GM18858 (cell line): ENCODE data around the gene SEMA3B.

Experiments
- ATAC-seq: cut with Tn5 transposase; IDR thresholded peaks from one replicate; pipeline ENCODE4 v1.9.1; 2021; ENCODE audit not compliant: unreplicated experiment

Gene SEMA3B

DNA sequence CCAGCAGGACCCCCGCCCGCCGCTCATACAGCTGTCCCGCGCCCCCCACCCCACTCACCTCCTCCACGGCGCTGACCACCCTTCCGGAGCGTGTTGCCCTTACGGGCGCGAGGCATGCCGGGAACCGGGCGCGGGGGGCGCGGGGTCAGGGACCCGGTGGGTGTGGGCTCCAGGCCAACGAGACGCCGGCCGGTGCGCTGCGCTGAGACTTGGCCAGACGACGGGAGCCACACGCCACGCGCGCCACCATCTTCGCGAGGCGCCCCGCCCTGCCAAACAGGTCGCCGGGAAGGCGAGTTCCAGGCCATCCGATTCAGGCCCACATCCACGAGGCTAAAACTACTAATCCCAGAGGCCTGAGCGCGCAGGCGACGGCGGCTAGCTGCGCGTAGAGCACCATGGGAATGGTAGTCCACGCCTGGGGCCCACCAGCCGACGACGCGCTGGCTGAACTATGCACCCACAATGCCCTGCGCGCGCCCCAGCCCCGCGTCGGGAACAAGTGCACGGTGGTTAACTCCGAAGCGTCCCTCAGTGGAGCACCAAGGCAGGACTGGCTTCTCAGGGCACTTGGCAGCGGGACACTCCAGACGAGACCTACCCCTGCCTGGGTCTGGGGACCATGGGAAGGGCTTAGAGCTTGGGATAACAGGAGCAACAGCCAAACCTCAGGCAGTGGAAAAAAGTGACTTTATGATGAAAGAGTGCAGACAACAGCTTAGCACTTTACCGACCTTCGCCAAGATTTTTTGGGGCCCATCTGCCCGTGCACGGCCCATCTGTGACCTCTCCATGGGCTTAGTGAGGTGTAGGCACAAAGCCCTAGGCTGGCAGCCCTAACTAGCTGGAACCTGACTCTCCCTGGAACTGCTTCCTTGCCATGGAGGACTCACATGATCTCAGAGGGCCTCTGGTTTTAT lies 23.5 kb downstream of the SEMA3B start, which contains the start of gene IFRD2:
TSS of gene IFRD2 (minus strand) at position 271 of the 920 bp plus-strand sequence. CDS start at position 116, 155 bp downstream.
- ATAC-seq = peak; percentile 87

DNA sequence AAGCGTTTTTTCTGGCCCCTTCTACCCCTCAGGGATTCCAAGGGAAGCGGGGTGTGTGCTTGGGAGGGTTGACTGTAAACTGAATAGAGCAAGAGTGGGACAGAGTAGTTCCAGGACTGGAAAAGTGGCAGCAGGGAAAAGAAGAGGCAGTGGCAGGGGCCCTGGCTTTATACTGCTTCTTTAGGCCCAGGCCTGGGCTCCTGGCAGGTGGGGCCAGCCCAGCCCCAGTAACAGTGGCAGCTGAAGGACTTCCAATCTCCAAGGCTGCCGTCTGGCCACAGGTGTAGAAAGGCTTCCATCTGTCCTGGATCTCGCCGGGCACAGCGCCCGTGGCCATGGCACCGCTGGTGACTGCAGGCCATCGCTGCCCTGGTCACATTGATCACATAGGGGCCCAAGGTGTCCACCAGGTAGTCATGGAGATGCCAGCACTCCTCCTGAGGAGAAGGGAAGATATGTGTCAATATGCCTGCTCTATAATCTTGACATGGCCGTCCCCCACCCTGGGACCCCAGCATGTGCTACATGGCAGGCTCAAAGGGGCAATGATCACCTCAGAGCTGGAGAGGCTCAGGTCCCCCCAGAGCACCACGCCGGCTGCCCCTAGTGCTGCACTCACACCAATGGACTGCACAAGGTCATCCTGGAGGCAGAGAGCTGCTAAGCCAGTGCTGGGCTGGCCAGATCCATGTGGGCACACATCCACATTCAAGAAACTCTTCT lies 24.3 kb downstream of the SEMA3B start:
- no peak for ATAC-seq

DNA sequence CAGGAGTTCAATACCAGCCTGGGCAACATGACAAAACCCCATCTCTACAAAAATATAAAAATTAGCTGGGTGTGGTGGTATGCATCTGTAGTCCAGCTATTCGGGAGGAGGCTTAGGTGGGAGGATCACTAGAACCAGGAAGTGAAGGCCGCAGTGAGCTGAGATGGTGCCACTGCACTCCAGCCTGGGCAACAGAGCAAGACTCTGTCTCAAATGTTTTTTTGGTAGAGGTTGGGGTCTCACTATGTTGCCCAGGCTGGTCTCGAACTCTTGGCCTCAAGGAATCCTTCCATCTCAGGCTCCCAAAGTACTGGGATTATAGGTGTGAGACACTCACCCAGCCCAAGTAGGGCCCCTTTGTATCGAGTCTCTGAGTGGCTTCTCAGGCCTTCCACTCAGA lies 25.1 kb downstream of the SEMA3B start:
- no peak for ATAC-seq

DNA sequence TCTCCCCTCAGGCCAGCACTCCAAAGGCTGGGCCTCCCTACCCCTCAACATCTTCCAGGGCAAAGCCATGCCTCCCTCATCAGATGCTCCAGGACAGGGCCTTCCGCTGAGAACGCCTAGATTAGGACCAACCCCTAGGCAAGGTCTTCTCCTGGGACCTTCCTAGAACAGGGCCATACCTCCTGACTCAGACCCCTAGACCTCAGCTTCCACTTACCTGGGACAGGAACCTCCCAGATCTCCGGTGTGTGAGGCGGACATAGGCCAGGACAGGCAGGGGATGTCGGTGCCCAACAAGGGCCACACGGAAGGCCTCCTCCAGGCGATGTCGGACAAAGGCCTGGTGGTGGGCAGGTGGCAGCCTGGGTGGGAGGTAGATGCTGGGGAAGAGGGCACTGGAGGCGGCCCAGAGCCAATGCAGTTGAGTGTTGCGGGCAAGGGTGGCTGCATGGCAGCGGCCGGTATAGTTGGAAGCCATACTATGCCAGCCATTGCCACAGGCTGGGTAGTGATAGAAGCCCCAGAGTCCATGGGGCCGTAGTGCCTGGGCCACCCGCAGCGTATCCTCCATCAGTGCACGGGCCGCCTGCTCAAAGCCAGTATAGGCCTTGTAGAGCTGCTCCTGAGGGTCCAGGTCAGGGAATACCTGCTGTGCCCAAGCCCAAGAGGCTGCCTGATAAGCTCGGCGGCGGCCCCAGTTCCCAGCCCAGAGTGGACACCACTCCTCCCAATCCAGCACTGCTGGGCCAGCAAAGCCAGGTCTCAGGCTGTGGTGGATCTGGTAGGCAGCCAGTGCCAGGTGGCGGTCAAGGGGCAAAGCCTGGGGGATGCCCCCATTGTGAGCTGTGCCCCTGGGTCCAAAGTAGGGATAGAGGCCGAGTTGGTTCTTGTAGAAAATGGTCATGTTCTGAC lies 25.8 kb downstream of the SEMA3B start:
- no peak for ATAC-seq

DNA sequence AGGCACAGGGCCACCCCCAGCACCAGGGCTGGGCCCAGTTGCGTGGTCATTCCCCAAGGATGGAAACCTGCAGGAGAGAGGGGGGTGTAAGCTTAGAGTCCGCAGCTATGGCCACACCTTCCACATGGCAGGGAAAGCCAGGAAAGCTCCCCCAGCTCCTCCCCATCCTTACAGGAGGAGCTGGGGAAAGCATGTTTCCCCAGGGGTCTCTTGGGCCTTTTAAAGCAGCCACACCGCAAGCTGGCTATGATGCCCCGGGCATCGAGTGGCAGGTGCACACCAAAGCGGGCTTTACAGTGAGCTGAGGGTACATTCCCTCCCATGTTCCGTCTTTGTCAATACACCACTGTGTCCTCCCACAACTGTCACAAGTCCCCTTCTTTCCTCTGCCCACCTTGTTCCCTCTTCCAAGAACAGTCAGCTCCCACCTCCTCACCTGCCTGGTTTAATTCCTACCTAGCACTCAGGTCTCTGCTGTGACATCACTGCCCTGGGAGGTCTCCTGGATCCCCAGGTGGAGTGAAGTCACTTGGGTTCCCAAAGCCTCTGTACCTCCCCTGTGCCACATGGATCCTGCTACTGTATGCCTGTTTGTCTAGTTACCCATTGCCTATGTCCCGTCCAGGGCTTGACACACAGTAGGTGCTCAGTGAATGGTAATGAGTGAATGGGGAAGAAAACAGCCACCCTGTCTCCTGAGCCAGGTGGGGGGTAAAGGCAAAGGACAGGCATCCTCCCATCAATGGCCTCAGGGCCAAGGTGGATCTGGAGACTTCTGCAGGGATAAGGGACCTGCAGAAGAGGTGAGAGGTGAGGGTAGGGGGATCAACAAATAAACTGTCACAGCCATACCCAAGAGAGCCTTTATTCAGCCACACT lies 26.8 kb downstream of the SEMA3B start:
- ATAC-seq = no peak

DNA sequence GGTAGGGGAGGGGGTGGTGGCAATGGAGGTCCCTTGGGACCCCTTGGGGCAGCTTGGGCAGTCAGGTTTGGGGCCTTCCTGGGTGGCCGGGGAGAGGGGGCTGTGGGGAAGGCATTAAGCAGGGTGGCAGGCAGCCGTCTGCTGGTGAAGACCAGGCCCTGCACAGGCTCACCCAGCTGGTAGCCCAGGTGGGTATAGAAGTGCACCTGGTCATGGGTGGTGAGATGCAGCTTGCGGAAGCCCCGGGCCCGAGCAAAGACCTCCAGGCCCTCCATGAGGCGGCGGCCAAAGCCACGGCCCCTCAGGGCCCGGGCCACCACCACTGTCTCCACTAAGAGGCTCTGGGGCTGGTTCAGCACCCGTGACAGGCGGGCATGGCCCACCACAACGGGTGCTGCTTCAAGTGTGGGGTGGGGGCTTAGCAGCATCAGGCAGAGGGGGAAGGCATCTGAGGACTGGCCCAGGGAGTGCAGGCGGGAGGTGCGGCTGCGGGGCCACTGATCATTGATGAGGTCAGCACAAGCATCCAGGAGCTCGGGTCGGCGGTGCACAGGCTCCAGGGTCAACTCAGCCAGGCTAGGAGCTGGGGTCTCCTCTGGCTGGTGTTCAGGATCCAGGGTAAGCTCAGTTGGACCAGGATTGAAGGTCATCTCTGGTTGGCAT lies 27.9 kb downstream of the SEMA3B start:
- ATAC-seq = no peak

DNA sequence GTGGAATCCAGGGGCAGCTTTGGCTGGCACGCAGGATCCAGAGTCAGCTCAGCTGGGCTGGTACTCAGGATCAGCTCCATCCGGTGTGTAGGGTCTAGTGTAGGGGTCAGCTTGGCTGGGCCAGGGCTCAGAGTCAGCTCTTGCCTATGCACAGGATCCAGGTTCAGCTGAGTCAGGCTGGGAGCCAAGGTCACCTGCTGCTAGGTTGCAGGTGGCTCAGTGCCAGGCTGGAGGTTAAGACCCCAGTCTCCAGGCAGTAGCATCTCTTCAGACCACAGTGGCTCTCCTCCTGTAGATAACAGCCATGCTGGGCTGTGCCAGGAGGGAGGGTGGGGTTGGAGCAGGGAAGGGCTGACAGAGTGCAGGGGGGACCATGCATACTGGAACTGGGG lies 28.4 kb downstream of the SEMA3B start:
- no peak for ATAC-seq

DNA sequence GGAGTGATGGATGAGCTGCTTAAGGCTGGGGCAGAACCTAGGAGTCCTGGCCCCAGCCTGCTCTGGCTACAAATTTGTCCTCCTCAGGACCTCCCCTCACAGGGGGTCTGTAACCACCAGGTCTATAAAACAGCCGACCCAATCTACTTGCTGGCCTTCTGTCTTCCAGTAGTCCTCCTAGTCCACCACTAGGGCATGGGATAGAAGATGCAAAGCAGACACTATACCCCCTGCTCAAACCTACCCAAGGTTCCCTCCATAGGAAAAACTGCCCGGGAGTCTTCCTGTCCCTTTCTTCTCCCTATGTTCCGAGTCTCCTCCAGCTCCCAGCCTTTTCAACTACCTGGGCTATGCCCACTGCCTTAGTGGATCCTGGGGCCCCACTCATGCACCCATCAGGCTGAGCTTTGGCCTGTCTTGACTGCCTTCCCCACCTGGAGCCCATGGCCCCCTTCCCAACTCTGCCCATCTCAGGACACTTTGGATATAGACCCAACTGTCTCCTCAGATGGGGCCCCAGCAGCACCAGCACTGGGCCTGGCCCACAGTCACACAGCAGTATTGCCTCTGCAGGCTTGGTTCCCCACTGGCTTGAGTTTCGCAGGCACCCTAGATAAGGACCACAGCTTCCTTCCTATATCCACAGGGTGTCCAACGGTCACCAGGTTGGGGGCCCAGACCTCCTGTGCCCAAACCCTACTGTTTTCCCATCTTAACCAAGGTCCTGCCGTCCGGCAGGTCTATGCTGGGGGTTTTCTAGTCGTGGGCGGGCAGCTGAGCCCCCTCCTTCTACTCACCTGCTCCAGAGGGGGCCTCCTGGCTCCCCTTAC lies 29.2 kb downstream of the SEMA3B start:
- no peak for ATAC-seq

DNA sequence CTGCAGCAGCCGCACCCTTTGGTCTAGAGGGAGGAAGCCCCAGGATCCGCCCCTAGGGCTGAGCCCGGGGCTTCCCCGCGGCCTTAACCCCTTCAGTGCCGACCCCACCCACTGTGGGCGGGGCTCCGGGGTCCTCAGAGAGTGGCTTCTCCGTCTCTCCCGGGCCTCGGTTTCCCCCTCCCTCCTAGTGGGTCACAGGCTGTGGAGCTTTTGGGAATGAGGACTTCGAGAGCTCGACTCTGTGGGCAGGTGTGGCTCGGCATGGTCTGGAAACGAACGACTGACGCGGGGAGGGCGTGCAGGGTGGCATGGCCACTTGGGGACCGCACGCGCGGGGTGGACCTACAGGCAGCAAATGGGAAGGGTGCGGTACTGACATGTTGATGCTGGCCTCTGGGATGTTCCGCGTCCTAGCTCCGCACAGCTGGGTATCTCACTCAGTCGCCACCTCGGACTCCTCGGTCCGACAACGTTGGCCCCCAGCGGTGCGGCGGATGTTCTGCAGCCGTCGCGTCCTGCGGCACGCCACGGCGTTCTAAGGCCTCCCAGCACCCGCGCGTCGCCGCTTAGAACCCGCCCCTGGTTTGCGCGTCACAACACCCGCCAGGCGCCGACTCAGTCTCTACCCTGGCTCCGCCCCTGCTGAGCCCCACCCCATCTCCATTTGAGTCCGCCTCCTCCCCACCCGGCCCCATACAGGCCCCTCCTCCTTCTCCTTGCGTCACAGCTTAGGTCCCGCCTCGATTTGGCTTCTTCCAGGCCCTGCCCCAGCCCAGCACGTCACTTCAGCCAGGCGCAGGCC lies 30.1 kb downstream of the SEMA3B start, which contains the start of the genes HYAL3 and NAA80:
TSS of gene HYAL3 (minus strand) at position 570 of the 802 bp plus-strand sequence. CDS start 3,803 bp downstream, outside the sequence.
TSS of gene NAA80 (minus strand) at position 570 of the 802 bp plus-strand sequence. CDS start 1,942 bp downstream, outside the sequence.
- peak; percentile 73 for ATAC-seq

DNA sequence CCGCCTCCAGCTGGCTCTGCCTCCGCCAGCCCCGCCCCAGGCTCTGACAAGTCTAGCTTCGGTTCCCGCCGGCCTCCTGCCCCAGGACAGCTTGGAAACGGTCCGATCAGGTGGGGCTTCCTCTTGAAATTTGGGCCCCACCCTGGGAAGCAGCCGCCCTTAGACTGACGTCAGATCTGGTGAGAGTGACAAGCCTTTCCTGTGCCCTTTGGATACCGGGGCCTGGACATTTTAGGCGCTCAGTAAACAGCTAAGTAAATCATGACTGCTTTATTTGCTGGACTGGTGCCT lies 30.6 kb downstream of the SEMA3B start:
- no peak for ATAC-seq

DNA sequence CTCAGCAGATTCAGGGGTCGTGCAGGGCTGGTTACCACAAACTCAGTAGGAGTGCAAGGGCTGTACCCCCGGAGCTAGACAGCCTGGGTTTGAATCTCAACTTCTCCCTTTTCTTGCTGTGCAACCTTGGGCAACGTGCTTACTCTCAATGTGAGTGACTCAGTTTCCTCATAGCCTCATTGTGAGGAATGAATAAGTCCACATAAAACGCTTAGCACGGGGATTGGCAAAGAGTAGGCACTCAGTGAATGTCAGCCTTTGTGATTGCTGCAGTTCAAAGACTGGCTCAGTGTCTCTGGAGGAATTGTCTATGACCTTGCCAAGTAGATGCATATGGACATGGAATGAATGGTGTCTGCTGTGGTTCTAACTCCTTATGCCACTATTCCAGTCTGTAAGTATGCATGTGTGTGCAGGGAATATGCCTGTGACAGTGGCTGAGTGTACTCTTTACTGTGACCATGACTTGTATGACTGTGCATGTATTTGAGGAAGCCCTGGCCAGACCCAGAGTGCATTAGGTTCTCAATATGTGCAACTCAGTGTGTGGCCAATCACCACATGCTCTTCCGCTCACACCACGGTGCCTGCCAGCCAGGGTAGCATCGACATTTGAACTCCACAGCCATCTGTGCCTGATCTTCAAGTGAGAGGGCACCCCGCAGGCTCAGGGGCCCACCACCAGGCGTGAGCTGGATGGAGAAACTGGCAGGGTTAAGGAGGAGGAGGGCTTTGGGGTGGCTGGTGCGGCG lies 31.2 kb downstream of the SEMA3B start:
- no peak for ATAC-seq

DNA sequence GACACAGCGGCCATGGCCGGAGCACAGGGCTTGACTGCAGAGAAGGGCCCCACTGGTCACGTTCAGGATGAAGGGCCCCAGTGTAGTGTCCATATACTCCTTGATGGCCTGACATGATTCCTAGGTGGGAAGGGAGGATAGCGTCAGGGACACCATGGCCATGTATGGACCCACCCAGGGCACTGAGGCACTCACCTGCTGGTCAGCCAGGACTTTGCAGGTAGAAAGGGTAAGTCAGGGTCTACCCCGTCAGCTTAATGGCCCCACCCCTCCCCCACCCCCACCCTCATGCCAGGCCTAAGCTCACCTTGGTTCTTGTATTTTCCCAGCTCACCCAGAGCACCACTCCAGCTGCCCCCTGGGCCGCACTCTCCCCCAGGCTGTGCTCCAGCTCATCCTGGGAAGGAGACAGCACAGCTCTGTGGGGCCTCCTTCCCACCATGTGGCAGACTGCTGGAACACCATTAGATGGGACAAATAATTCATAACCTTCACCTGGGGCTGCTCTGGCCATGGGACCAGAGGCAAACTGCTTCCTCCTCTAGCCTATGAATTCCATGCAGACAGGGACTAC lies 31.8 kb downstream of the SEMA3B start:
- no peak for ATAC-seq

DNA sequence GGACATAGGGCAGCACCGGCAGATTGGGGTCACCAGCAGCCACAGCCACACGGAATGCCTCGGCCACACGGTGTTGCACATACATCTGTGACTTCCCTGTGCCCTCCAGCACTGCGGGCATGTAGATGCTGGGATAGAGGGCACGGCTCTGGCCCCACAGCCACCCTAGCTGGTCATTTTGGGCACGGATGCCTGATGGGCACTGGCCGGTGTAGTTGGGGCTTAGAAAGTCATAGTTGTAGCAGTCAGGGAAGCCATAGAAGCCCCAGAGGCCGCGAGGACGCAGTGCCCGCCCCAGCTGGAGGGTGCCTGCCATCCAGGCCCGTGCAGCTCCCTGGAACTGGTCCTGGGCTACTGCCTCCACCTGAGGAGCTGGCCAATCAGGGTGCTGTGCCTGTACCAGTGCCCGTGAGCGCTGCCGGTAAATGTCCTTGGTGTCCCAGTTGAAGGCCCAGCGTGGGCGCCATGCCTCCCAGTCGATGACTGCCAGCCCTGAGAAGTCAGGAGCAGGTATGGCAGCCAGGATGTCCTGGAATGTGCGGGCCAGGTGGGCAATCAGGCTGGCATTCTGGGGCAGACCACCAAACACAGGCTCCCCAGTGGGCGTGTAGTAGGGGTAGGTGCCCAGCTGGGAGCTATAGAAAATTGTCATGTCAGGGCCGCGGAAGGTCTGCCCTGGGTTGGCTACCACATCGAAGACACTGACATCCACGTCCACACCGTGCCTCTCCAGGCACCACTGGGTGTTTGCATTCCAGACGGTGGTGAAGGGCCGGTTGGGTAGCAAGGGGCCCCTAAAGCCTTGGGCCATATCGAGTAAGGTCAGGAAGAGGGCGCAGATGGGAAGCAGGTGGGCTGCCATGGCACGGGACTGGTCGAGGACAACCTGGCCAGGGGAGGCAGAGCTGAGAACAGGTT lies 33.4 kb downstream of the SEMA3B start:
- ATAC-seq = no peak

DNA sequence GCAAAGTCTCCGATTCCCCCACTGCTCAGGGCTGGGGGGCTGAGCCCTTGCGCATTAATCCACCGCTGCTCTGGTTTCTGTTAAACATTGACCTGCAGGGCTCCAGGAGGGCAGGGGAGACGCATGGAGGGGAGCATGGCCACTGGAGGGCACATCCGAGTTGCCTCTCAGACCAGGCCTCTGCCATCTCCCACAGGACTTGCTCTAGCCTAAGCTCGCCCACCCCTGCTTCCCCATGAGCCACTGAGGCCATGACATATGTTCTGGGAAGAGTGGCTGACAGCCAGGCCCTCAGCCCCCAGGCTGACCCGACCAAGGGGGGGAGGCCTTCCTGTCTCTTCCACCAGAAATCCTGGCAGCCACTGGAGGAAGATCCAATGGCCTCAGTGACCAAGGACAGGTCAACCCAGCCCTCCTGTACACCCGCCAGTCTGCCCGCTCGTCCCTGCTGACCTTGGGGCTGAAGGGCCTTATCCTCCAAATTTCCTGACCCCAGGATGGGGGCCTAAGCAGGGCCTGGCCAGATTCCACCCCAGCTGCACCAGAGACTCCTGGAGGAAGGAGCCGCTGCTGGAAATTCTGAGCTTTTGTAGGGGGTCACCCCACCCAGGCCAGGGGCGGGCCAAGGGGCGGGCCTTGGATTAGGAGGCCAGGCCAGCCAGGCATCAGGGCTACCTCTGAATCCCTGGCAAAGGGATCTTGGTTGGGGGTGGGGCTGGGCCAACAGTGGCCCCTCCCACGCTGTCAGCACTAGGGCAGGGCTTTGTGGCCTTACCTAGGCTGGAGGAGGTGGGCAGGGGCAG lies 34.3 kb downstream of the SEMA3B start, which contains the start of gene HYAL1:
TSS of gene HYAL1 (minus strand) at position 562 of the 803 bp plus-strand sequence. CDS start 618 bp downstream, outside the sequence.
- no peak for ATAC-seq

DNA sequence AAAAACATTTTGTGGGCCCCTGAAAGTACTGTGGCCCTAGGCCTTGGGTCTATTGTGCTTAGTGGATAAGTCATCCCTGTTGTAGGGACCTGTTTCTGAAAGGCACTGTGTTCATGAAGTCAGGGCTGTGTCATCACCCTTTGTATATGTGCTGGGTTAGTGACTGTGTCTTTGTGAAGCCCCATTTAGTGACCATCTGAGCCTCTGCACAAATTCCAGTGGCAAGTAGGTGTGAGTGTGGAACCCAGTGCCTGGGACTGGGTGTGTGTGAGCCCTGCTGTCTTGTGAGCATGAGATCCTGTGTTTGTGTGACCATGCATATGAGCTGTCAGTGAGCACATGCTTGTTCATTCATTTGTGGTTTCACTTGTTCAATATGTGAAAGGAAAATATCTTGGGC lies 35.7 kb downstream of the SEMA3B start:
- ATAC-seq = no peak
